Neural cell (in vitro differentiated cells): ENCODE results near the gene SKIC8. TPM values are rescaled to one million over a fixed set of nuclear protein-coding genes. Genes with fewer than 3 reads are reported as not detected.

ENCODE experiments used
- H2AFZ ChIP-seq: fragments of 200-600, 300-800 bp; sonication (generic), shearing (Covaris generic); 2 replicates; pipeline ENCODE4 v1.6.0; 2014; ENCODE audit warnings: low read depth, mild to moderate bottlenecking, antibody characterized with exemption, low read length, moderate library complexity
- H3F3A ChIP-seq: fragments of 200-600 bp; shearing (Covaris generic); 2 replicates; pipeline ENCODE4 v1.6.1; 2016; ENCODE audit warnings: mild to moderate bottlenecking, moderate library complexity, mixed read lengths, antibody characterized with exemption, low read length; ENCODE audit not compliant: insufficient read depth, poor library complexity, severe bottlenecking
- H3K27ac ChIP-seq: fragments of 200-600, 300-800 bp; sonication (generic), shearing (Covaris generic); 2 replicates; pipeline ENCODE4 v1.5.1; 2014; ENCODE audit warnings: mild to moderate bottlenecking, low read length, moderate library complexity
- H3K27me3 ChIP-seq: fragments of 300-800, 200-600 bp; sonication (generic), shearing (Covaris generic); 2 replicates; pipeline ENCODE4 v1.6.0; 2014; ENCODE audit warnings: mild to moderate bottlenecking, low read depth, low read length, moderate library complexity; ENCODE audit not compliant: insufficient read depth
- H3K36me3 ChIP-seq: fragments of 300-800, 200-600 bp; sonication (generic), shearing (Covaris generic); 2 replicates; pipeline ENCODE4 v1.5.1; 2014; ENCODE audit warnings: mild to moderate bottlenecking, antibody characterized with exemption, low read length, moderate library complexity; ENCODE audit not compliant: insufficient read depth
- H3K4me2 ChIP-seq: fragments of 300-800, 200-600 bp; sonication (generic), shearing (Covaris generic); 2 replicates; pipeline ENCODE4 v1.6.0; 2014; ENCODE audit warnings: mild to moderate bottlenecking, low read length
- H3K4me3 ChIP-seq: fragments of 300-800, 200-600 bp; sonication (generic), shearing (Covaris generic); 2 replicates; pipeline ENCODE4 v1.5.1; 2014; ENCODE audit warnings: mild to moderate bottlenecking, low read length, moderate library complexity
- H3K79me2 ChIP-seq: fragments of 200-600 bp; shearing (Covaris generic); replicated peaks from 2 replicates; pipeline ENCODE4 v1.6.0; 2014; ENCODE audit warnings: mild to moderate bottlenecking, low read length, moderate library complexity; ENCODE audit not compliant: insufficient read depth
- H3K9ac ChIP-seq: fragments of 300-800, 200-600 bp; sonication (generic), shearing (Covaris generic); 2 replicates; pipeline ENCODE4 v1.6.1; 2016; ENCODE audit warnings: mild to moderate bottlenecking, low read length, mixed read lengths
- H3K9me2 ChIP-seq: fragments of 200-600 bp; shearing (Covaris generic); 2 replicates; pipeline ENCODE4 v1.6.1; 2016; ENCODE audit warnings: mild to moderate bottlenecking, low read length, mixed read lengths; ENCODE audit not compliant: insufficient read depth
- H3K9me3 ChIP-seq: fragments of 200-600, 300-800 bp; sonication (generic), shearing (Covaris generic); 2 replicates; pipeline ENCODE4 v1.6.1; 2016; ENCODE audit warnings: mild to moderate bottlenecking, mixed run types, low read length, moderate library complexity, mixed read lengths
- H4K20me1 ChIP-seq: fragments of 200-600 bp; shearing (Covaris generic); 2 replicates; pipeline ENCODE4 v1.6.1; 2016; ENCODE audit warnings: mild to moderate bottlenecking, mixed run types; ENCODE audit not compliant: insufficient read depth
- CTCF ChIP-seq: fragments of 450-650 bp; IDR thresholded peaks from 2 replicates; pipeline ENCODE4 v1.5.1; 2014; ENCODE audit warnings: antibody characterized with exemption, mild to moderate bottlenecking, moderate library complexity; ENCODE audit not compliant: poor library complexity, severe bottlenecking
- EP300 ChIP-seq: fragments of 450-650 bp; conservative IDR thresholded peaks from 2 replicates; pipeline ENCODE4 v1.6.1; 2014; ENCODE audit warnings: antibody characterized with exemption, mild to moderate bottlenecking, moderate library complexity; ENCODE audit not compliant: poor library complexity, severe bottlenecking
- EZH2 ChIP-seq: fragments of 200-600, 300-800 bp; shearing (Covaris generic), sonication (generic); IDR thresholded peaks from 2 replicates; pipeline ENCODE4 v1.6.1; 2014; ENCODE audit warnings: antibody characterized with exemption, low read length, borderline replicate concordance, mild to moderate bottlenecking; ENCODE audit not compliant: insufficient read depth, poor library complexity, severe bottlenecking
- MXI1 ChIP-seq: fragments of 450-650 bp; conservative IDR thresholded peaks from 2 replicates; pipeline ENCODE4 v1.6.1; 2014; ENCODE audit warnings: antibody characterized with exemption, mild to moderate bottlenecking; ENCODE audit not compliant: poor library complexity, severe bottlenecking
- POLR2AphosphoS5 ChIP-seq: IDR thresholded peaks from 2 replicates; pipeline ENCODE4 v1.6.1; 2012
- RAD21 ChIP-seq: fragments of 450-650 bp; conservative IDR thresholded peaks from 2 replicates; pipeline ENCODE4 v1.6.1; 2014; ENCODE audit warnings: antibody characterized with exemption, mild to moderate bottlenecking, moderate library complexity
- REST ChIP-seq: IDR thresholded peaks from 2 replicates; pipeline ENCODE4 v1.6.1; 2012; ENCODE audit warnings: borderline replicate concordance
- SMC3 ChIP-seq: fragments of 450-650 bp; conservative IDR thresholded peaks from 2 replicates; pipeline ENCODE4 v1.6.1; 2014; ENCODE audit warnings: antibody characterized with exemption, mild to moderate bottlenecking, moderate library complexity; ENCODE audit not compliant: poor library complexity
- TAF1 ChIP-seq: IDR thresholded peaks from 2 replicates; pipeline ENCODE4 v1.6.1; 2012; ENCODE audit warnings: low read depth
- polyA plus RNA-seq: library from polyadenylated mRNA; depleted of rRNA; stranded (reverse); fragments of >200 nt; gene quantifications from 2 replicates; pipeline ENCODE4 v1.2.3, GENCODE V29; 2014

Gene SKIC8
- polyA plus RNA-seq, 1 donor from 2014 or later = 170 TPM

- TF ChIP-seq POLR2AphosphoS5 (no peak), EP300 (no peak), SMC3 (no peak), CTCF (no peak), REST (no peak), EZH2 (no peak), RAD21 (no peak), MXI1 (no peak), TAF1 (no peak)
- no peaks in the 10 kb centered on the region for H3K9me3 ChIP-seq
- H3K36me3 ChIP-seq = no peaks in the 10 kb centered on the region
- no peak overlapping the region for H2AFZ ChIP-seq
- H3K27me3 ChIP-seq = no peaks in the 10 kb centered on the region
- H3K4me3 ChIP-seq = no peak overlapping the region
- H3F3A ChIP-seq = no peaks in the 10 kb centered on the region
- no peak overlapping the region for H3K9ac ChIP-seq
- H3K9me2 ChIP-seq = no peaks in the 10 kb centered on the region
- no peak overlapping the region for H3K4me2 ChIP-seq
- H3K27ac ChIP-seq = no peak overlapping the region
- H4K20me1 ChIP-seq = no peaks in the 10 kb centered on the region
- no peaks in the 10 kb centered on the region for H3K79me2 ChIP-seq
Observed at GRCh38 chr15:78312536-78312935, 13.1 kb upstream of the SKIC8 start.

- Histone ChIP-seq H3K9me3 (no peaks in the 10 kb centered on the region), H3K4me3 (no peak overlapping the region), H3K79me2 (no peaks in the 10 kb centered on the region), H3K9ac (no peak overlapping the region), H3K36me3 (no peaks in the 10 kb centered on the region), H4K20me1 (no peaks in the 10 kb centered on the region), H3K9me2 (no peaks in the 10 kb centered on the region), H2AFZ (no peak overlapping the region), H3K27ac (no peak overlapping the region), H3K4me2 (no peak overlapping the region), H3K27me3 (no peaks in the 10 kb centered on the region), H3F3A (no peaks in the 10 kb centered on the region)
- no peak for TF ChIP-seq SMC3
Observed at GRCh38 chr15:78311292-78311691, 11.9 kb upstream of the SKIC8 start.

- H3F3A ChIP-seq = no peaks in the 10 kb centered on the region
- no peaks in the 10 kb centered on the region for H3K9me2 ChIP-seq
- H3K9me3 ChIP-seq = no peaks in the 10 kb centered on the region
- H3K27me3 ChIP-seq = no peaks in the 10 kb centered on the region
- peak; percentile 98 for TF ChIP-seq CTCF
- TF ChIP-seq RAD21 = peak; percentile 99
- TF ChIP-seq SMC3 = peak; percentile 98
- TF ChIP-seq POLR2AphosphoS5 = no peak
- no peak for TF ChIP-seq EP300
- no peak for TF ChIP-seq MXI1
- no peak for TF ChIP-seq REST
- TF ChIP-seq TAF1 = no peak
- H2AFZ ChIP-seq = no peak overlapping the region
- no peak overlapping the region for H3K4me3 ChIP-seq
- no peaks in the 10 kb centered on the region for H3K36me3 ChIP-seq
- H4K20me1 ChIP-seq = no peaks in the 10 kb centered on the region
- no peak overlapping the region for H3K27ac ChIP-seq
- no peaks in the 10 kb centered on the region for H3K79me2 ChIP-seq
- H3K4me2 ChIP-seq = no peak overlapping the region
- H3K9ac ChIP-seq = no peak overlapping the region
Observed at GRCh38 chr15:78308422-78309032, 9.1 kb upstream of the SKIC8 start.
